Fibroblast of mammary gland (primary cell): ENCODE data around the gene CHST8.

ENCODE experiments used
- DNase-seq: peaks from one replicate; pipeline ENCODE4 v3.0.0-alpha.2; 2010; ENCODE audit warnings: low read depth
- H3K4me3 ChIP-seq: 2 replicates; pipeline ENCODE4 v1.5.1; 2011; ENCODE audit warnings: low read depth, mild to moderate bottlenecking, low read length, moderate library complexity; ENCODE audit not compliant: control insufficient read depth
- CTCF ChIP-seq: conservative IDR thresholded peaks from 2 replicates; pipeline ENCODE4 v1.5.1; 2011; ENCODE audit warnings: low read depth, low read length, inconsistent platforms; ENCODE audit not compliant: control insufficient read depth, insufficient read depth

The CHST8 gene

GRCh38 chr19:33713194-33713593 lies 91.4 kb downstream of the CHST8 start:
- no peak for DNase-seq
- no peak overlapping the region for H3K4me3 ChIP-seq
- no peak for TF ChIP-seq CTCF

GRCh38 chr19:33714149-33714548 lies 92.4 kb downstream of the CHST8 start:
- H3K4me3 ChIP-seq, result no peak overlapping the region
- no peak for TF ChIP-seq CTCF
- no peak for DNase-seq

- no peak for DNase-seq
- no peak overlapping the region for H3K4me3 ChIP-seq
- no peak for TF ChIP-seq CTCF
Measured at GRCh38 chr19:33715462-33715861, 93.7 kb downstream of the CHST8 start.

GRCh38 chr19:33717878-33718277 lies 96.1 kb downstream of the CHST8 start:
- DNase-seq, result no peak
- no peak overlapping the region for H3K4me3 ChIP-seq
- no peak for TF ChIP-seq CTCF

- TF ChIP-seq CTCF, result no peak
- no peak overlapping the region for H3K4me3 ChIP-seq
- DNase-seq, result no peak
Measured at GRCh38 chr19:33718651-33719254, 97.0 kb downstream of the CHST8 start.

GRCh38 chr19:33719366-33720154 lies 97.8 kb downstream of the CHST8 start:
- no peak for DNase-seq
- TF ChIP-seq CTCF, result no peak

More at GRCh38 chr19:33719366-33720154, 97.8 kb downstream of the CHST8 start:
- H3K4me3 ChIP-seq, result no peak overlapping the region
